HG02943 (cell line): ENCODE data around the gene NINL.

ENCODE experiments used
- ATAC-seq: cut with Tn5 transposase; IDR thresholded peaks from one replicate; pipeline ENCODE4 v1.9.1; 2021; ENCODE audit warnings: mild to moderate bottlenecking, low read depth, moderate library complexity; ENCODE audit not compliant: unreplicated experiment

NINL gene

DNA sequence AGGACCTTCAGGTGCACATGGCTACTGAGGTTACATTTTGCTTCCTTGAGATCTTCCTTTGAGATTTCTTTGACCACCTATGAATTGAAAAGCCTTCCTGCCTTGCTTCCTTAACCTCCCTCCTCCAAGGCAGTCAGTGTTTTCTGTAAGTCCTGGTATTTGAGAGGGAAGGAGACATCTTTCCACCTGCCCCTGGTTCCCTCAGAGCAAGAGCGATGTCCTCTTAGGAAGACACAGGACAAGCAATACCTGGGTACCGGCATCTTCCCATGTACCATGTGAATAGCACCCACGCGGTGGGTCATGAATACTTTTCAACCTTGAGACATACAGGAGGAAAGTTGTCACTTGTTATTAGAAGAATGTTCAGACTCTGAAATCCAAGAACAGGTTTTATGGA lies 140.8 kb downstream of the NINL start:
- ATAC-seq, result no peak

DNA sequence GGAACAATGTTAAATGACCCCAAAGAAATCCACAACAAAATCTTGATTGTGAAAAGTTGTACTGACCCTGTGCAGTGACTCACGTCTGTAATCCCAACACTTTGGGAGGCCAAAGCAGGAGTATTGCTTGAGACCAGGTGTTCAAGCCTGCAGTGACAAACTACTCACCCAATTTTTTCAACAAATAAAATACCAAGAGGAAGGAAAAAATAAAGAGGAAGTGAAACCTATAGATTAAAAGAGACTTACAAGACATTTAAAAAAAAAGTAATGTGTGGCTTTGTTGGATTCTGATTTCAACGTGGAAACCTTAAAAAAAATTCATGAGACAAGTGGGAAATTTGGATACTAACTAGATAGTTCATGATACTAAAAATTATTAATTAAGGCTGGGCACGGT lies 146.0 kb downstream of the NINL start:
- no peak for ATAC-seq

DNA sequence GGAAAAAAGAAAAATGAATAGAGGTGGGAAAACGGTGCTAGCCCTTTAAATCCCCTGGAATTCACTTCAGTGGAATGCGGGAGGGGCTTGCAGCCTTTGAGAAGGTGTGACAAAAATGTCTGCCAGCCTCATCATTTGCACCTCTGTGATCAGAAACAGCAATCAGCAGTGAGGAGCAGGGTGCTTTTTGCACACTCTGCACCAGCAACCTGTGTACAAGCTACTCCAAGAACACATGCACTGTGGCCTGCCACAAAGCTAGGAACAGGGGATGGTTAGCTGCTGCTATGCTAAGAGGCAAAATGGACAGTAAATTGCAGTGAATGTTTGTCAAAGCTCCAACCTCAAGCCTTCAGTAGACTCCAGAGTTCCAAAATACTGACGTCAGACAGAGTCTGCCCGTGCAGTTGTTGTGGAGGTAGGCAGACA lies 148.2 kb downstream of the NINL start:
- no peak for ATAC-seq

DNA sequence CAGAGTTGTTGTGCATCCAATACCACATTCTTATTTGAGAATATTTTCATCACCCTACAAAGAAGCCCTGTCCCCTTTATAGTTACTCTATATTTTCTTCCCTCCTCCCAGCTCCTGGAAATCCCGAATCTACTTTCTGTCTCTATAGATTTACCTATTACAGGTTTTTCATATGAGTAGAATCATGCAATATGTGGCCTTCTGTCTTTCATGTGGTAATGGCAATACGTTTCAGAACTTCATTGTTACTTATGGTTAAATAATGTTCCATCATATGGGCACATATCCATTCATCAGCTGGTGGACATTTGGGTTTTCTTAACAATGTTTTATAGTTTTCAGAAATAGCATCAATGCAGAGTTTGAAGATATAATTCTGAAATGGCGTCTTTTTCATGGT lies 160.8 kb downstream of the NINL start:
- ATAC-seq, result no peak

DNA sequence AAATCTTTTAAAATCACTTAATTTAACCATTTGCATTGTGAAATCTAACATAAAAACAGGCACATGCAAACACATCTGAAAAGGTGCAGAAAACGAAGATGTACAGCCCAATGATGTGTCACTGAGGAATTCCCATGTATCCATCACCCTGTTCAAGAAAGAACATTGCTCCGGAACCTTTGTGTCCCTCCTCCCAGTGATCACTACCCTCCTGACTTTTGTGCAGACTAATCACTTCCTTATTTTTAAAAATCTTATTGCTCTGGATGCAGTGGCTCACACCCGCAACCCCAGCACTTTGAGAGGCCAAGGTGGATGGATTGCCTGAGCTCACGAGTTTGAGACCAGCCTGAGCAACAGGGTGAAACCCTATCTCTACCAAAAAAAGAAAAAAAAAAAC lies 163.3 kb downstream of the NINL start:
- ATAC-seq, result no peak

DNA sequence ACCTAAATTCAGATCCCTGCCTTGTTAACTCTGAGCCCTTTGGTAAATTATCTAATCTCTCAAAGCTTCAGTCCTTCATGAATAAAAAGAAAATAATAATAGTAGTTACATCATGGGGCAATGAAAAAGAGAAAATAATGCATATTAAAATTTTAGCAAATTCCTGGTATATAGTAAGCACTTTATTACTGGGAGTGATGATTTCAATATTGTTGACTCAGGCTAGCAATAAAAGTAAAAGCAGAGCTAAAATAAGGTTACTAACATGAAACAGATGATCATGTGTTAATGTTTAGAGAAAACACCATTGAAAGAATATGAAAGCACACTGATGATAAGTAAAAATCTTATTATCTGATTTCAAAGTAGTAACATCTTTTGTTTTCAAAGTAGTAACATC lies 164.2 kb downstream of the NINL start:
- no peak for ATAC-seq

DNA sequence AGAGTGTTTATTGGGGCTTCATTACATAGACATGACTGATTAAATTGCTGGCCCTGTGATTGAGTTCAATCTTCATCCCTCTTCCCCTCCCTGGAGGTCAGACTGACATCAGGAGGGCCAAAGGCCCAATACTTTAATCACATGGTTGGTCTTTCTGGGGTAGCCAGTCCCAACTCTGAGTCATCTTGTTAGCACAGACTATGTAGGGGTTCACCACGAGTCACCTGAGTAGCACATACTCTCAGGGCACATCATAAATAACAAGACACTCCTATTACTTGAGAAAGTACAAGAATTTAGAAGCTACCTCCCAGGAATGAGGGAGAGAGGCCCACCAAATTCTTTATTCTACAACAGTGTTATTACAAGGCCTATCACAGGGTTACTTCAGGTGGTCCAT lies 166.6 kb downstream of the NINL start:
- no peak for ATAC-seq

DNA sequence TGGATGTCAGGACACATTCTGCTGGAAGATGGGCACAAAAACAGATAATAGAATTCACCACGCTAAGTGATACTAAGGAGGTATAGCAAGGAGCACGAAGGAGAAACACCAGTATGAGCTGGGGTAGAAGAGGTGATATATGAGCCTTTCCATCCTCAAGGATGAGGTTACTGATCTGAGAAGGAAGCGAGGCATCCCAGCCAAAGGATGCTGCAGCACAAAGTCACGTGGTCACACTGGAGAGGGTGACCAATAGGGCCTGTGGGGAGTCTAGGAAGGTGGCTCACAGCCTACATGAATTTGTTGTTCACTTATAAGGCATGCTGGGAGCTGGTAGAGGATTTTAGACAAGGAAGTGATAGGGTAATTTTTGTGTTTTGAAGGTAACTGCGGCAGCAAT lies 176.4 kb downstream of the NINL start:
- no peak for ATAC-seq

DNA sequence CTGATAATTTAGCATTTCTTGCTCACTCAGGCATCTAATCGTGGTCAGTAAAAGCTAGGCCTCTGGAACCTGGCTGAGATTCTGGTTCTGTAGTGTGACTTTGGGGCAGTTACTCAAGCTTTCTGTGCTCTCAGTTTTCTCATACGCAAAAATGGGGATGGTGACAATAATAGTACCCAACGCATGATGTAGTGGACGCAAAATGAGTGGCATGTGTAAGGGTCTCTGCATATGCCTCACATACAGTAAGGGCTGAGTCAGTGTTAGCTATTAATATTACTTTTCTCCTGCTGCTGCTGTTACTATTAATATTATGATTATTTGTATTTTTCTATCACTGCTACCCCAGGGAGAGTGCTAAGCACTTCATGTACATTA lies 177.2 kb downstream of the NINL start:
- ATAC-seq, result no peak

DNA sequence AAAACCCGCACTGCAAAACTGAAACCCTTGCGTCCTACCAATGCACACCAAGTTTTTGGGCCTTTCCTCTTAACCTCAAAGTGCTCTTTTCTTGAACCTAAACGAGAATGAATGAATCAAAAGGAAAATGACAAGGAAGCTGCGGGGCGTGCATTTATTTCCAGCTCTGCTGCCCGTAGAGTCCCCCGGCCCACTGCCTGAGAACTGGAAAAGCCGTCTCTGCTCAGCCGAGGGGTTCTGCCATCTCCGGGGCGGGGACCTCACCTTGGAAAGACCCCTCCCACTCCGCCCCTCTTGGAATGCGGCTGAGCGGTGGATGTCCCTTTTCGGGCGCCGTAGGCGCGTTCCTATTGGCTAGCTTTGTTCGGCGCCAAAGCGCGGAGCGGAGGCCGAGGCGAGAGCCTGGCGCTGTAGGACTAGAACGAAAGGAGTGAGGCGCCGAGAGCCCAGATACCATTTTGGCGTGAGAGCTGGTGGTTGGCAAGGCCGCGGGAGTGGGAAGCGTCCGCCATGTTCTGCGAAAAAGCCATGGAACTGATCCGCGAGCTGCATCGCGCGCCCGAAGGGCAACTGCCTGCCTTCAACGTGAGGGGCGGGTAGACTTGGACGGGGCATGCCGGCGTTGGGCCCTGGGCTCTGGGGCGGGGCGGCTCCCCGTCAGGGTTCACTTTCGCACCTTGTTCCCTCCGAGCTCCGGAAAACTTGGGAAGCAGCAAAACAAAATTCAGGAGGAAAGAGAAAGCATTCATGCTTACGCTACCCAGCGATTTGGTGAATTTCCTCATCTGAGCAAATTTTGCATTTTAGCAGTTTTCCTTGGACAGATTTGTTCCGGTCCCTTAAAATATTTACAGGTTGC lies 177.8 kb downstream of the NINL start, which contains the start of gene GINS1:
Gene GINS1, plus strand, starts transcription at position 363 of the 859 bp plus-strand sequence. Its CDS starts 148 bp downstream, at position 511.
- ATAC-seq, result peak; percentile 88
